GM21447 (cell line): ENCODE data around the gene BOLA3.
"Not testable (repeated sequence)": the region's sequence is repeated elsewhere in the genome, so short reads cannot be mapped to it uniquely, and the experiment has no call there.

ENCODE experiments used
- ATAC-seq: cut with Tn5 transposase; IDR thresholded peaks from one replicate; pipeline ENCODE4 v1.9.1; 2021; ENCODE audit not compliant: unreplicated experiment

BOLA3 gene

GRCh38 chr2:74105413-74105812 is 42.3 kb downstream of the BOLA3 start:
- ATAC-seq = no peak

GRCh38 chr2:74104839-74105238 is 42.9 kb downstream of the BOLA3 start:
- no peak for ATAC-seq

DNA sequence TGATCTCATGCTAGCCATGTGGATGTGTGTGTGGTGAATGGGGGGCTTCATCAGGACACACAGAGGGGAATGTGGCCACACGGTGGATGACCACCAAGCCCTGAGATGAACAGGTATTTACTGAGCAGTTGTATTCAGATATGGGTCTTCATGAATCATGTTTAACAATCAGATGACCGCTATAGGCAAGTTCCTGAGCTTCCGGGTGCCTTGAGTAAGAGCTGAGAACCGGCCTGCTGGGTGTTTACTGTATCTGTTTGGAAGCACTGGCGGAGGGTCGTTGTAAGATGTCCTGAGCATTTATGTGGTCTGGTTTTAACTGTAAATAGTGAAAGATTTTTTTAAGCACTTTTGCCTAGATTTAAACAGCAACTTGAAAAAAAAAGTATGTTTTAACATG is 43.9 kb downstream of the BOLA3 start:
- no peak for ATAC-seq

DNA sequence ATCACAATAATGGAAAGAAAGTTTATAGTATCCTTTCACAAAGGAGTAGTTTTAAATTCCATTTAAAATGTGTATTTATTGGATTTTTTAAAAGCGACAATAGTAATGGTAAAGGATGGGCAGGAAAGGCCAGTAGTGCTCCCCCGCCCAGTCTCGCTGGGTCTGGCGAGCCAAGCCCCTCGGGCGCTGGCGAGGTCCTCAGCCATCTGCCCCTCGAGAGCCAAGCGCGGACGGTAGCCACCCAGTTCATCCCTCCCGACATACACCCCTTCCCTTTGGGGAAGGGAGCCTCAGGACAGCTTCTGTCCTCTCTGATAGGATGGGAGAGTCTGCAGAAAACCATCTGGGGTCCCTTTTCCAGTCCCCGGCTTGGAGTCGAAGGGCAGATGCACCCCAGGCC is 45.2 kb downstream of the BOLA3 start:
- ATAC-seq = no peak

DNA sequence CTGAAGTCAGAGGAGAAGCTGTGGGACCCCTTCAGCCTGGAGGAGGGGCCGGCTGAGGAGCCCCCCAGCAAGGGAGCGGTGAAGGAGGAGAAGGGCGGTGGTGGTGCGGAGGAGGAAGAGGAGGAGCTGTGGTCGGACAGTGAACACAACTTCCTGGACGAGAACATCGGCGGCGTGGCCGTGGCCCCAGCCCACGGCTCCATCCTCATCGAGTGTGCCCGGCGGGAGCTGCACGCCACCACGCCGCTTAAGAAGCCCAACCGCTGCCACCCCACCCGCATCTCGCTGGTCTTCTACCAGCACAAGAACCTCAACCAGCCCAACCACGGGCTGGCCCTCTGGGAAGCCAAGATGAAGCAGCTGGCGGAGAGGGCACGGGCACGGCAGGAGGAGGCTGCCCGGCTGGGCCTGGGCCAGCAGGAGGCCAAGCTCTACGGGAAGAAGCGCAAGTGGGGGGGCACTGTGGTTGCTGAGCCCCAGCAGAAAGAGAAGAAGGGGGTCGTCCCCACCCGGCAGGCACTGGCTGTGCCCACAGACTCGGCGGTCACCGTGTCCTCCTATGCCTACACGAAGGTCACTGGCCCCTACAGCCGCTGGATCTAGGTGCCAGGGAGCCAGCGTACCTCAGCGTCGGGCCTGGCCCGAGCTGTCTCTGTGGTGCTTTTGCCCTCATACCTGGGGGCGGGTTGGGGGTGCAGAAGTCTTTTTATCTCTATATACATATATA is 46.0 kb downstream of the BOLA3 start:
- no peak for ATAC-seq

DNA sequence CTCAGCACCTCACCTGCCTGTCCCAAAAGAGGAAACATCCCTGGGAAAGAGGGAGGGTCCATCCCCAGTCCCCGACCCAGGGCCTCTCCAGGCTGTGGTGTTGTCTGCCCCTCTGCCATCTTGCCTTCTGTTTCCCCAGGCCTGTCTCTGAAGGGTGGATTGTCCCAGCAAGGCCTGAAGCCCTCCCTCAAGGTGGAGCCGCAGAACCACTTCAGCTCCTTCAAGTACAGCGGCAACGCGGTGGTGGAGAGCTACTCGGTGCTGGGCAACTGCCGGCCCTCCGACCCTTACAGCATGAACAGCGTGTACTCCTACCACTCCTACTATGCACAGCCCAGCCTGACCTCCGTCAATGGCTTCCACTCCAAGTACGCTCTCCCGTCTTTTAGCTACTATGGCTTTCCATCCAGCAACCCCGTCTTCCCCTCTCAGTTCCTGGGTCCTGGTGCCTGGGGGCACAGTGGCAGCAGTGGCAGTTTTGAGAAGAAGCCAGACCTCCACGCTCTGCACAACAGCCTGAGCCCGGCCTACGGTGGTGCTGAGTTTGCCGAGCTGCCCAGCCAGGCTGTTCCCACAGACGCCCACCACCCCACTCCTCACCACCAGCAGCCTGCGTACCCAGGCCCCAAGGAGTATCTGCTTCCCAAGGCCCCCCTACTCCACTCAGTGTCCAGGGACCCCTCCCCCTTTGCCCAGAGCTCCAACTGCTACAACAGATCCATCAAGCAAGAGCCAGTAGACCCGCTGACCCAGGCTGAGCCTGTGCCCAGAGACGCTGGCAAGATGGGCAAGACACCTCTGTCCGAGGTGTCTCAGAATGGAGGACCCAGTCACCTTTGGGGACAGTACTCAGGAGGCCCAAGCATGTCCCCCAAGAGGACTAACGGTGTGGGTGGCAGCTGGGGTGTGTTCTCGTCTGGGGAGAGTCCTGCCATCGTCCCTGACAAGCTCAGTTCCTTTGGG is 47.2 kb downstream of the BOLA3 start:
- ATAC-seq = no peak

- ATAC-seq = no peak
These were observed 47.9 kb downstream of the BOLA3 start for GRCh38 chr2:74099835-74100234.

DNA sequence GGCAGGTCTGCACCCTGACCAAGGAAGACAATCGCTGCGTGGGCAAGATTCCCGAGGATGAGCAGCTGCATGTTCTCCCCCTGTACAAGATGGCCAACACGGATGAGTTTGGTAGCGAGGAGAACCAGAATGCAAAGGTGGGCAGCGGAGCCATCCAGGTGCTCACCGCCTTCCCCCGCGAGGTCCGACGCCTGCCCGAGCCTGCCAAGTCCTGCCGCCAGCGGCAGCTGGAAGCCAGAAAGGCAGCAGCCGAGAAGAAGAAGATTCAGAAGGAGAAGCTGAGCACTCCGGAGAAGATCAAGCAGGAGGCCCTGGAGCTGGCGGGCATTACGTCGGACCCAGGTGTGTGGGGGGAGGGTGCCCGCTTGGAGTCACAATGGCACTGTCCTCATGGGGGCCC is 48.4 kb downstream of the BOLA3 start:
- no peak for ATAC-seq

DNA sequence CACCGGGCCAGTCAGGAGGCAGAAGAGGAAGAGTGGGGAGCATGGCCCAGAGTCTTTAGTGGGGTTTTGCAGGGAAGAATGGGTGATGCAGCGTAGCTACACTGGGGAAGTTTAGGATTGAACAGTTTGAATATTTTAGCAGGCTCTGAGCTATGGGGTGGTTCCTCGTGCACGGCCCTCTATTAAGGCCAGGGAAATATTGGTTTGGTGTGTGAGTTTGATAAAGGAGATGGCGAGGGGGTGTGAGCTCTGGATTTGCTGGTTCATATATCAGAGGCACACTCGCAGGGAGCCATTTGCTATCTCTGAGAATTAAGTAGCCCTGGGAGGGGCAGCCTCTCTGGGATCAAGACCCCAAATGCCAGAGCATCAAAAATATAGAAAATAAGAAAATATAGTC is 50.1 kb downstream of the BOLA3 start:
- no peak for ATAC-seq

GRCh38 chr2:74096052-74096451 is 51.7 kb downstream of the BOLA3 start:
- ATAC-seq = no peak

DNA sequence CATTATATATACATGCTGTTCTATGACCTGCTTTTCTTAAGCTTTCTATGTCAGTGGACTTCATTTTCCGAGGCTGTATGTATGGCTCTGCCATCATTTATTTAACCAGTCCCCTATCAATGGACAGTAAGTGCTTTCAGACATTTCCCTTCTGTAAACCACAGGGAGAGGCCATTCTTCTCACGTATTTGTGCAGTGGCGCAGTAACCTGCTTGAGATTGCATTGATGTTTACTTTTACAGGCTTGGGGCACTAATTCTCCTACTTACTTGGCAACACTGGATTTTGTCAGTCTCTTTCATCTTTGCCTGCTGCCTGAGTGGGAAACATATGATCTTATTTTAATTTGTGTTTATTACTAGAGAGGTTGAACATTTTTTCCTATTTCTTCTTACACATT is 52.1 kb downstream of the BOLA3 start:
- no peak for ATAC-seq

DNA sequence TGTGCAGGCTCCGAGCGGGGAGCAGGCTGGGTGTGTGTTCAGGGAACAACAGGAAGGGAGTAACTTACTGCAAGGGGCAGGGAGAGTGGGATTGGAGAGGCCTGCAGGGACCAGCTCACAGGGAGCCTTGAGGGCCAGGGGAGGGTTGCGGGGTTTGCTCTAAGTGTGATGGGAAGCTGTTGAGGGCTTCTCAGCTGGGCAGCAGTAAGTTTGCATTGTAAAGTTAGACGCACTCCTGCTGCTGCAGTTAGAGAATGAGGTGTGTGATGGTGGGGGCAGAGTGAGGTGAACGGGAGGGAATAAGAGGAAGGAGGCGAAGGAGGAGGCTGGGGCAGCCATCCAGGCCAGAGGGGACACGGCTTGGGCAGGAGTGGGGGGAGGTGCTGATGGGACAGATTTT is 53.4 kb downstream of the BOLA3 start:
- ATAC-seq = no peak

DNA sequence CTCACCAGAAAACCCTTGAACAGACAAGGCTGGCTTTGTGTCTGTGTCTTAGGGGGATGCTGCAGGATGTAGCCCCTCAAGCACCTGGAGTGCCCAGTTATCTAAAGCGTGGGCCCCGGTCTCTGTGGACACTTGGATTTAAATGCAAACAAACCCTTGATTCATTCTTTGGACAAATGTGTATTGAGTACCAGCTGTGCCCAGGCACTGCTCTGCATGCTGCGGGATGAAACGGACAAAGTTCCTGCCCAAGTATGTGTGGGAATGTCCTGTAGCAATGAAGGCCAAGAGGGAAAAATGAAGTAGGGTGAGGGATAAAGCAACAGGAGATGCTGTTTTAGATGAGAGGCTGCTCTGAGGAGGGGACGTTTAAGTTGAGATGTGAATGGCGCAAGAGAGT is 53.9 kb downstream of the BOLA3 start:
- ATAC-seq = no peak

DNA sequence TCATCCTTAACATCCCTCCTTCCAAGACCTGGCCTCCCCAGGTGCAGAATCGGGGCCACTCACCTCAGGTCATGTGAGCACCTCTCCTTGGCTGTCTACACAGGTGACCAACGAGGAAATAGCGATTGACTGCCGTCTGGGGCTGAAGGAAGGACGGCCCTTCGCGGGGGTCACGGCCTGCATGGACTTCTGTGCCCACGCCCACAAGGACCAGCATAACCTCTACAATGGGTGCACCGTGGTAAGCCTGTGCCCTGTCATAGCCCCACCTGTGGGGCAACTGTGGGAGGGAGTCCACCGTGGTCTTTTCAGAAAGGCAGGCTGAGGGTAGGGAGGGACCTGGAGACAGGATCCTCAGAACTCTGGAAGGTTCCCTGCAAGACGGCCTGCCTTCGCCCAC is 54.3 kb downstream of the BOLA3 start:
- no peak for ATAC-seq

DNA sequence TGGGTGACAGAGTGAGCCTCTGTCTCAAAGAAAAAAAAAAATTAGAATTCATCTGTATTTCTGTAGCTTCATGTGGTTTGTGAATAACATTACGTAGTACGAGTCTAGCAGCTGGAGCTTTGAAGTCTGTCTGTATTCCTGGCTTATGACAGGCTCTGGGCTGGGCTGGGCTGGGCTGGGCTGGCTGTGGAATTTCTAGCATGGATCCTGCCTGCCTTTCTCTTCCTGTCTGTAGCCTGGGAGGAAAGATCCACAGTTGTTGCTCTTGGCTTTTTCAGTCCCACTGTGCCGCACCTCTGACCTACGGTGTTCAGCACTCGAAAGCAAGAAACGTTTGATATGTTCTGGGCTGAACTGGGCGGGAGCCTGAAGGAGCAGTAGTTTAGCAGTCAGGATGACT is 55.4 kb downstream of the BOLA3 start:
- ATAC-seq = no peak

- no peak for ATAC-seq
These were observed 56.3 kb downstream of the BOLA3 start for GRCh38 chr2:74091391-74091790.

- ATAC-seq = no peak
These were observed 57.6 kb downstream of the BOLA3 start for GRCh38 chr2:74089816-74090745.

- not testable (repeated sequence) for ATAC-seq
These were observed 59.0 kb downstream of the BOLA3 start for GRCh38 chr2:74088676-74089075.

DNA sequence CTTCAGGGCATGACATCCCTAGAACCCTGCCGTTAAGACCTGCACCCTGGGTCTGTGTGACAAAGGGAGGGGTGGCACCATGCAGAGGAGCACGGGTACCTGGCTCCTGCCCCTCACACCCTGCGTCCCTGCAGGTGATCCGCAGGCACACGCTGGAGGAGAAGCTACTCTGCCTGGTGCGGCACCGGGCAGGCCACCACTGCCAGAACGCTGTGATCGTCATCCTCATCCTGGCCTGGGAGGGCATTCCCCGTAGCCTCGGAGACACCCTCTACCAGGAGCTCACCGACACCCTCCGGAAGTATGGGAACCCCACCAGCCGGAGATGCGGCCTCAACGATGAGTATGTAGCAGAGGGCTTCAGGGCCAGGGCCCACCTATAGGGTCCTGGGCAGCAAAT is 60.0 kb downstream of the BOLA3 start:
- no peak for ATAC-seq

GRCh38 chr2:74086021-74086420 is 61.7 kb downstream of the BOLA3 start:
- ATAC-seq = no peak
